GM18867 (cell line): ENCODE measurements around the gene TFAP2B.

ENCODE experiments used
- ATAC-seq: cut with Tn5 transposase; IDR thresholded peaks from one replicate; pipeline ENCODE4 v1.9.1; 2021; ENCODE audit warnings: mild to moderate bottlenecking, moderate library complexity; ENCODE audit not compliant: unreplicated experiment

TFAP2B gene

GRCh38 chr6:50846852-50847155, 28.1 kb downstream of the TFAP2B start:
- no peak for ATAC-seq

GRCh38 chr6:50847890-50848594, 29.4 kb downstream of the TFAP2B start:
- no peak for ATAC-seq

GRCh38 chr6:50848989-50849795, 30.5 kb downstream of the TFAP2B start:
- no peak for ATAC-seq

- no peak for ATAC-seq
These were observed 31.1 kb downstream of the TFAP2B start for GRCh38 chr6:50849796-50850180.

- ATAC-seq: no peak
These were observed 31.8 kb downstream of the TFAP2B start for GRCh38 chr6:50850223-50851048.

GRCh38 chr6:50851049-50851845, 32.6 kb downstream of the TFAP2B start:
- ATAC-seq: no peak

GRCh38 chr6:50853939-50854338, 35.3 kb downstream of the TFAP2B start:
- ATAC-seq: no peak

- ATAC-seq: no peak
These were observed 43.0 kb downstream of the TFAP2B start for GRCh38 chr6:50861692-50862091.

GRCh38 chr6:50862176-50862575, 43.5 kb downstream of the TFAP2B start:
- no peak for ATAC-seq

- no peak for ATAC-seq
These were observed 45.9 kb downstream of the TFAP2B start for GRCh38 chr6:50864601-50865000.

GRCh38 chr6:50868466-50868865, 49.8 kb downstream of the TFAP2B start:
- ATAC-seq: no peak

GRCh38 chr6:50873167-50873566, 54.5 kb downstream of the TFAP2B start:
- ATAC-seq: no peak

- ATAC-seq: no peak
These were observed 65.7 kb downstream of the TFAP2B start for GRCh38 chr6:50884364-50884763.

GRCh38 chr6:50887112-50887511, 68.4 kb downstream of the TFAP2B start:
- ATAC-seq: no peak

- ATAC-seq: no peak
These were observed 70.8 kb downstream of the TFAP2B start for GRCh38 chr6:50889497-50889896.

GRCh38 chr6:50889935-50890334, 71.3 kb downstream of the TFAP2B start:
- ATAC-seq: no peak

GRCh38 chr6:50890579-50890978, 71.9 kb downstream of the TFAP2B start:
- no peak for ATAC-seq

GRCh38 chr6:50891290-50891689, 72.6 kb downstream of the TFAP2B start:
- no peak for ATAC-seq
